CD14-positive monocyte (primary cell): ENCODE measurements around the gene AASDH. TPM values are rescaled to one million over a fixed set of nuclear protein-coding genes. Genes with fewer than 3 reads are reported as not detected.

Experiments used
- DNase-seq, 3 donors: peaks; one replicate each; pipeline ENCODE4 v3.0.0-alpha.2; 2011 to 2022
- H2AFZ ChIP-seq: 2 replicates; pipeline ENCODE4 v1.6.0; 2012; ENCODE audit warnings: mild to moderate bottlenecking, low read depth, low read length, inconsistent platforms; ENCODE audit not compliant: insufficient read depth, poor library complexity, severe bottlenecking
- H3K27ac ChIP-seq, 2 donors: 1 replicate in 1 of 2; 2 replicates in 1 of 2; pipeline ENCODE4 v1.5.1; 2012 to 2013; ENCODE audit warnings: low read length in 2 of 2, control low read depth in 1 of 2, inconsistent platforms in 1 of 2, low read depth in 1 of 2, mild to moderate bottlenecking in 1 of 2
- H3K27me3 ChIP-seq, 2 donors: one replicate each; pipeline versions ENCODE4 v1.6.0 to v1.6.1; 2011 to 2013; ENCODE audit warnings: low read length in 2 of 2; ENCODE audit not compliant: control insufficient read depth in 2 of 2, insufficient read depth in 2 of 2
- H3K36me3 ChIP-seq, 2 donors: replicated peaks in 1 of 2; 1 replicate in 1 of 2; 2 replicates in 1 of 2; pipeline versions ENCODE4 v1.5.1 to v1.6.1; 2012 to 2013; ENCODE audit warnings: low read length in 2 of 2, control low read depth in 1 of 2, inconsistent platforms in 1 of 2, mild to moderate bottlenecking in 1 of 2; ENCODE audit not compliant: insufficient read depth in 2 of 2, control insufficient read depth in 1 of 2
- H3K4me1 ChIP-seq, 2 donors: 1 replicate in 1 of 2; 2 replicates in 1 of 2; pipeline versions ENCODE4 v1.5.1 to v1.6.1; 2012 to 2013; ENCODE audit warnings: low read length in 2 of 2, control low read depth in 1 of 2, inconsistent platforms in 1 of 2, mild to moderate bottlenecking in 1 of 2, moderate library complexity in 1 of 2; ENCODE audit not compliant: insufficient read depth in 2 of 2, control insufficient read depth in 1 of 2
- H3K4me2 ChIP-seq: replicated peaks from 2 replicates; pipeline ENCODE3; 2012; ENCODE audit warnings: low read length, moderate library complexity, mild to moderate bottlenecking; ENCODE audit not compliant: poor library complexity, severe bottlenecking; ENCODE audit errors: extremely low read depth
- H3K4me3 ChIP-seq, 3 experiments: fragments of 200-600 bp in 1 of 3; sonication (generic) in 1 of 3; replicated peaks in 1 of 3; 1 replicate in 2 of 3; 2 replicates in 1 of 3; pipeline ENCODE4 v1.5.1; 2011 to 2013; ENCODE audit warnings: low read length in 3 of 3, mild to moderate bottlenecking in 3 of 3, control low read depth in 2 of 3, low read depth in 2 of 3, inconsistent platforms in 1 of 3, moderate library complexity in 1 of 3
- H3K79me2 ChIP-seq: 2 replicates; pipeline ENCODE4 v1.6.0; 2012; ENCODE audit warnings: mild to moderate bottlenecking, control low read depth, inconsistent platforms, low read length, moderate library complexity; ENCODE audit not compliant: insufficient read depth
- H3K9ac ChIP-seq: 2 replicates; pipeline ENCODE4 v1.6.0; 2017; ENCODE audit warnings: low read length, mild to moderate bottlenecking; ENCODE audit not compliant: insufficient read depth, poor library complexity, severe bottlenecking
- H3K9me3 ChIP-seq, 2 donors: replicated peaks in 1 of 2; 1 replicate in 1 of 2; 2 replicates in 1 of 2; pipeline versions ENCODE4 v1.5.1 to v1.6.1; 2012 to 2013; ENCODE audit warnings: low read length in 2 of 2, control low read depth in 1 of 2; ENCODE audit not compliant: control insufficient read depth in 1 of 2, insufficient read depth in 1 of 2
- H4K20me1 ChIP-seq: 2 replicates; pipeline ENCODE4 v1.6.0; 2012; ENCODE audit warnings: mild to moderate bottlenecking, low read length, control low read depth, moderate library complexity; ENCODE audit not compliant: insufficient read depth
- H3K27ac Mint-ChIP-seq, 7 donors: one replicate each; pipeline ENCODE4 v1.8.0; 2020; ENCODE audit warnings: mild to moderate bottlenecking in 7 of 7, mixed read lengths in 7 of 7, moderate library complexity in 6 of 7, inconsistent platforms in 2 of 7
- H3K27me3 Mint-ChIP-seq, 3 donors: one replicate each; pipeline ENCODE4 v1.8.0; 2021 to 2022; ENCODE audit warnings: low read depth in 3 of 3, mild to moderate bottlenecking in 3 of 3, mixed read lengths in 3 of 3, moderate library complexity in 3 of 3, inconsistent platforms in 1 of 3
- H3K36me3 Mint-ChIP-seq, 2 donors: one replicate each; pipeline ENCODE4 v1.8.0; 2020; ENCODE audit warnings: mixed read lengths in 2 of 2, inconsistent platforms in 1 of 2, mild to moderate bottlenecking in 1 of 2
- H3K4me1 Mint-ChIP-seq: one replicate; pipeline ENCODE4 v1.8.0; 2020; ENCODE audit warnings: mild to moderate bottlenecking, mixed read lengths
- H3K4me3 Mint-ChIP-seq, 2 donors: one replicate each; pipeline ENCODE4 v1.8.0; 2020; ENCODE audit warnings: mild to moderate bottlenecking in 2 of 2, mixed read lengths in 2 of 2, moderate library complexity in 1 of 2
- H3K9me3 Mint-ChIP-seq, 7 donors: one replicate each; pipeline ENCODE4 v1.8.0; 2020 to 2022; ENCODE audit warnings: mixed read lengths in 7 of 7, mild to moderate bottlenecking in 6 of 7, moderate library complexity in 6 of 7, inconsistent platforms in 2 of 7
- WGBS: methylation state at CpG from one replicate; pipeline ENCODE4 v1.1.5; 2013; ENCODE audit warnings: missing lambda C conversion rate; ENCODE audit not compliant: insufficient coverage; 5-methylcytosine and 5-hydroxymethylcytosine counted together
- intact Hi-C, 2 donors: fragments of 100-400 bp; cut with micrococcal nuclease; formaldehyde crosslinking; loops; one replicate each; pipeline versions ENCODE4 v1.15.0 to v1.15.1; 2023
- polyA plus RNA-seq, 3 donors: library from polyadenylated mRNA; depleted of rRNA in 1 of 3; unstranded in 2 of 3; stranded (reverse) in 1 of 3; fragments of 300-500 nt in 2 of 3; fragments of >200 nt in 1 of 3; fragmentation: Illumina TruSeq in 2 of 3; gene quantifications; 1 replicate in 2 of 3; 2 replicates in 1 of 3; pipeline ENCODE4 v1.2.3, GENCODE V29; 2012 to 2021
- TF ChIP-seq, protein P1 (sequence below): fragments of 200-600 bp; IDR thresholded peaks from one replicate; pipeline ENCODE4 v1.8.0; 2022; ENCODE audit warnings: antibody characterized with exemption, mild to moderate bottlenecking

AASDH gene
- polyA plus RNA-seq, 3 donors: 5.9 to 6.9 (median 6.2) TPM

DNA sequence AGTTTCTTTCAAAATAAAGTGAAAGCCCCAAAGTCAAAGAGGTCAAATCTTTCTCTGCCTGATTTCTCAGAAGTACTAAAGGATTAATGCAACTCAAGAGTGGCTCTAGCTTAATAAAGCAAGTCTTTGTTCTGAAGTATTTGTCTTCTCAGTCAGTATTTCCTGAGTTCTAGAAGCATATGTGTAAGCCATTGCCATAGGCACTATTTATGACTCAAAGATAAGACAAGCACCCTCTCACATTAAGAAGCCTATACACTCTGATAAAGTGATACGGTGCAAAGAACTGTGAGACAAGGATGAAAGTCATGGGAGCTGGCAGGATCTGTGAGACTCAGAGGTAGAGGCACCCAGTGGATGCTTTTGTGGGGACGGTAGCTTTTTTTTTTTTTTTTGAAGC is 60.9 kb downstream of the AASDH start:
- H3K27me3 Mint-ChIP-seq: peaks cover 0 to 2% (median 0%) of the 10 kb centered on the region in 3 donors
- Histone ChIP-seq H3K4me1 (no peaks in the 10 kb centered on the region), H3K9ac (no peak overlapping the region), H3K79me2 (no peaks in the 10 kb centered on the region), H3K36me3 (no peaks in the 10 kb centered on the region), H3K4me3 (no peak overlapping the region), H3K27ac (no peak overlapping the region), H2AFZ (no peak overlapping the region), H3K4me2 (no peak overlapping the region), H3K9me3 (no peaks in the 10 kb centered on the region), H3K27me3 (no peaks in the 10 kb centered on the region), H4K20me1 (no peaks in the 10 kb centered on the region)
- H3K4me1 Mint-ChIP-seq: no peaks in the 10 kb centered on the region
- no peak overlapping the region for H3K27ac Mint-ChIP-seq
- H3K4me3 Mint-ChIP-seq: no peak overlapping the region
- 80% methylated on average over 1 of the region's 2 CpGs for WGBS
- TF ChIP-seq, protein P1, sequence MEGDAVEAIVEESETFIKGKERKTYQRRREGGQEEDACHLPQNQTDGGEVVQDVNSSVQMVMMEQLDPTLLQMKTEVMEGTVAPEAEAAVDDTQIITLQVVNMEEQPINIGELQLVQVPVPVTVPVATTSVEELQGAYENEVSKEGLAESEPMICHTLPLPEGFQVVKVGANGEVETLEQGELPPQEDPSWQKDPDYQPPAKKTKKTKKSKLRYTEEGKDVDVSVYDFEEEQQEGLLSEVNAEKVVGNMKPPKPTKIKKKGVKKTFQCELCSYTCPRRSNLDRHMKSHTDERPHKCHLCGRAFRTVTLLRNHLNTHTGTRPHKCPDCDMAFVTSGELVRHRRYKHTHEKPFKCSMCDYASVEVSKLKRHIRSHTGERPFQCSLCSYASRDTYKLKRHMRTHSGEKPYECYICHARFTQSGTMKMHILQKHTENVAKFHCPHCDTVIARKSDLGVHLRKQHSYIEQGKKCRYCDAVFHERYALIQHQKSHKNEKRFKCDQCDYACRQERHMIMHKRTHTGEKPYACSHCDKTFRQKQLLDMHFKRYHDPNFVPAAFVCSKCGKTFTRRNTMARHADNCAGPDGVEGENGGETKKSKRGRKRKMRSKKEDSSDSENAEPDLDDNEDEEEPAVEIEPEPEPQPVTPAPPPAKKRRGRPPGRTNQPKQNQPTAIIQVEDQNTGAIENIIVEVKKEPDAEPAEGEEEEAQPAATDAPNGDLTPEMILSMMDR: no peak
- intact Hi-C loops: no loop called here
- H3K36me3 Mint-ChIP-seq: no peaks in the 10 kb centered on the region
- peaks cover 0 to 1% (median 0%) of the 10 kb centered on the region in 7 donors for H3K9me3 Mint-ChIP-seq
- no peak for DNase-seq

DNA sequence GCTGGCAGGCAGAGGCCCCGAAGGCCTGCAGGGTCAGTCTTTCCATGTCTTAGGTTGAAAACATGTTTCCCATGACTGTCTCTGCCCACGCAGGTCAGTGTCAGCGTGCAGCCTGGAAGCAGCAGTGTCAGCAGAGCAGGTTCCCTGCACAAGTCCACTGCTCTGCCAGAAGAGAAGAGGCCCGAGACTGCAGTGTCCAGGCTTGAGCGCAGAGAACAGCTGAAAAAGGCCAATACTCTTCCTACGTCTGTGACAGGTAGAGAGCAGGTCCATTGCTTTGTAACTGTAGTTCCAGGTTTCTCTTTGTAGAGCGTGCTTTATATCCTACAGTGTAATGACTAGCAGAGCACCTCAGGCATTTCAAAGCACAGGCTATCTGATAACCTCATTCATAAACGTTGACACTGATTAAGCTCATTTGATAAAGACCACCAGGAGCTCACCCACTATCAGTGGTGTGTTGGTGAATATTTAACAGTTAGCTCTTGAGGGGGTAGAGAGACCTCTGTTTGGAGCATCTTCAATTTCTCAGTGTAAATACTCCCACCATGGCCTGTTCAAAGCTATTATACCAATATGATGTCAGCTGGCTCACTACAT is 63.2 kb downstream of the AASDH start:
- intact Hi-C loops: no loop called here
- no peak overlapping the region for H3K27ac ChIP-seq
- WGBS: 93% methylated on average over 6 of the region's 8 CpGs
- H2AFZ ChIP-seq: no peak overlapping the region
- H3K9me3 Mint-ChIP-seq: no peaks in the 10 kb centered on the region
- H3K4me3 ChIP-seq: no peak overlapping the region
- H3K79me2 ChIP-seq: no peaks in the 10 kb centered on the region
- H3K4me2 ChIP-seq: no peak overlapping the region
- no peaks in the 10 kb centered on the region for H3K4me1 Mint-ChIP-seq
- H3K36me3 ChIP-seq: no peaks in the 10 kb centered on the region
- H3K4me1 ChIP-seq: no peaks in the 10 kb centered on the region
- DNase-seq: no peak
- no peak overlapping the region for H3K4me3 Mint-ChIP-seq
- H3K27me3 ChIP-seq: no peaks in the 10 kb centered on the region
- H4K20me1 ChIP-seq: no peaks in the 10 kb centered on the region
- no peaks in the 10 kb centered on the region for H3K36me3 Mint-ChIP-seq
- TF ChIP-seq, protein P1: no peak
- H3K9ac ChIP-seq: no peak overlapping the region
- no peaks in the 10 kb centered on the region for H3K9me3 ChIP-seq
- no peak overlapping the region for H3K27ac Mint-ChIP-seq
- peaks cover 0 to 2% (median 0%) of the 10 kb centered on the region in 3 donors for H3K27me3 Mint-ChIP-seq
